Stimulated activated CD8-positive, alpha-beta memory T cell treated with anti-CD3 and anti-CD28 coated beads, Interleukin-15, amount 100 ng/mL, for 4 hours (primary cell): ENCODE data around the gene MLYCD.
A peak's percentile ranks its signal among the peaks of the same experiment; 100 is the strongest.
"Not testable (repeated sequence)": the region's sequence is repeated elsewhere in the genome, so short reads cannot be mapped to it uniquely, and the experiment has no call there.

ENCODE experiments used
- DNase-seq, 2 donors: peaks; one replicate each; pipeline ENCODE4 v3.0.0-alpha.2; 2020; ENCODE audit warnings: low read depth in 2 of 2

Gene MLYCD

GRCh38 chr16:83940630-83941378, 41.9 kb downstream of the MLYCD start:
- DNase-seq: no peak

- DNase-seq: not testable (repeated sequence)
These were observed 42.6 kb downstream of the MLYCD start for GRCh38 chr16:83941546-83941945.

GRCh38 chr16:83942074-83942473, 43.2 kb downstream of the MLYCD start:
- no peak for DNase-seq

- no peak for DNase-seq
These were observed 44.0 kb downstream of the MLYCD start for GRCh38 chr16:83942815-83943515.

- DNase-seq: no peak
These were observed 44.7 kb downstream of the MLYCD start for GRCh38 chr16:83943516-83944050.

GRCh38 chr16:83945587-83945986, 46.7 kb downstream of the MLYCD start:
- DNase-seq: no peak

GRCh38 chr16:83946154-83946780, 47.4 kb downstream of the MLYCD start:
- no peak for DNase-seq

GRCh38 chr16:83946781-83947566, 48.1 kb downstream of the MLYCD start:
- no peak for DNase-seq

GRCh38 chr16:83947642-83948234, 48.8 kb downstream of the MLYCD start:
- DNase-seq: no peak

- DNase-seq: no peak
These were observed 50.2 kb downstream of the MLYCD start for GRCh38 chr16:83948914-83949723.

- no peak for DNase-seq
These were observed 50.7 kb downstream of the MLYCD start for GRCh38 chr16:83949724-83950001.

- not testable (repeated sequence) for DNase-seq
These were observed 52.0 kb downstream of the MLYCD start for GRCh38 chr16:83950862-83951399.

GRCh38 chr16:83951544-83951943, 52.6 kb downstream of the MLYCD start:
- DNase-seq: no peak

GRCh38 chr16:83952587-83952939, 53.6 kb downstream of the MLYCD start:
- DNase-seq: no peak

- DNase-seq: peak; percentile 41 to 66
These were observed 54.3 kb downstream of the MLYCD start, which contains the start of gene OSGIN1 for GRCh38 chr16:83952940-83953795. OSGIN1 (plus strand) TSS chr16:83953240; CDS start chr16:83957672, 4,432 bp downstream.

- no peak for DNase-seq
These were observed 55.1 kb downstream of the MLYCD start for GRCh38 chr16:83953796-83954576.

- no peak for DNase-seq
These were observed 55.7 kb downstream of the MLYCD start for GRCh38 chr16:83954577-83955016.
